Endothelial cell of umbilical vein (primary cell): Measurements from ENCODE around the gene DNAJC11. TPM values are rescaled to one million over a fixed set of nuclear protein-coding genes. Genes with fewer than 3 reads are reported as not detected.

ENCODE experiments used
- BruUV-seq: library from RNA; stranded (reverse); fragments of 400-500 nt; replicated peaks from 2 replicates; lab custom pipeline; 2021; lab: Mats Ljungman, UMichigan
- CTCF ChIA-PET: fragments of 300-600, 350-600 bp; sonication (Branson Sonifier 250); formaldehyde crosslinking; loops from one replicate; lab custom pipeline; 2021; ENCODE audit warnings: antibody characterized with exemption, inconsistent platforms; lab: Charles Lee
- POLR2A ChIA-PET: fragments of 300-600, 350-600 bp; sonication (Branson Sonifier 250); formaldehyde crosslinking; loops from one replicate; lab custom pipeline; 2021; ENCODE audit warnings: antibody characterized with exemption, inconsistent platforms; lab: Charles Lee
- DNase-seq: peaks from one replicate; pipeline ENCODE4 v3.0.0-alpha.2; 2011; ENCODE audit warnings: low read depth, low spot score
- FAIRE-seq: peaks from 2 replicates; lab custom pipeline; 2011; peaks lifted over from hg19 to GRCh38; lab: Jason Lieb, UNC
- H2AFZ ChIP-seq: 2 replicates; pipeline ENCODE4 v1.6.0; 2012; ENCODE audit warnings: low read depth, low read length, control low read depth, inconsistent platforms
- H3K27ac ChIP-seq: 2 replicates; pipeline ENCODE4 v1.5.1; 2011; ENCODE audit warnings: low read depth, mild to moderate bottlenecking, control low read depth, low read length, moderate library complexity; ENCODE audit not compliant: insufficient read depth
- H3K27me3 ChIP-seq, 2 experiments: 2 replicates each; pipeline versions ENCODE4 v1.6.0 to v1.6.1; 2011; ENCODE audit warnings: low read length in 2 of 2, mixed read lengths in 1 of 2; ENCODE audit not compliant: control insufficient read depth in 2 of 2, insufficient read depth in 2 of 2
- H3K36me3 ChIP-seq, 2 experiments: 2 replicates in 1 of 2; 3 replicates in 1 of 2; pipeline ENCODE4 v1.5.1; 2011; ENCODE audit warnings: low read length in 2 of 2, mild to moderate bottlenecking in 1 of 2, moderate library complexity in 1 of 2; ENCODE audit not compliant: control insufficient read depth in 2 of 2, insufficient read depth in 2 of 2; ENCODE audit errors: extremely low read depth in 1 of 2
- H3K4me1 ChIP-seq: 3 replicates; pipeline ENCODE4 v1.5.1; 2011; ENCODE audit warnings: mild to moderate bottlenecking, low read length; ENCODE audit not compliant: control insufficient read depth, insufficient read depth; ENCODE audit errors: extremely low read depth
- H3K4me2 ChIP-seq: 2 replicates; pipeline ENCODE4 v1.6.1; 2011; ENCODE audit warnings: low read length, control low read depth, mixed read lengths; ENCODE audit not compliant: insufficient read depth
- H3K4me3 ChIP-seq, 3 experiments: fragments of 200-600 bp in 1 of 3; sonication (generic), shearing (Covaris generic) in 1 of 3; replicated peaks in 1 of 3; 2 replicates each; pipeline ENCODE4 v1.5.1; 2011 to 2016; ENCODE audit warnings: control low read depth in 3 of 3, low read length in 3 of 3, mild to moderate bottlenecking in 2 of 3, inconsistent platforms in 1 of 3, low read depth in 1 of 3, moderate library complexity in 1 of 3; ENCODE audit not compliant: insufficient read depth in 1 of 3
- H3K79me2 ChIP-seq: 2 replicates; pipeline ENCODE4 v1.6.0; 2012; ENCODE audit warnings: low read length, inconsistent platforms; ENCODE audit not compliant: control insufficient read depth, insufficient read depth
- H3K9ac ChIP-seq: replicated peaks from 2 replicates; pipeline ENCODE3; 2011; ENCODE audit warnings: low read length, control low read depth; ENCODE audit not compliant: insufficient read depth; ENCODE audit errors: extremely low read depth
- H3K9me1 ChIP-seq: replicated peaks from 3 replicates; pipeline ENCODE4 v1.6.0; 2011; ENCODE audit warnings: mild to moderate bottlenecking, low read length; ENCODE audit not compliant: control insufficient read depth, insufficient read depth; ENCODE audit errors: extremely low read depth
- H3K9me3 ChIP-seq: replicated peaks from 2 replicates; pipeline ENCODE4 v1.5.1; 2012; ENCODE audit warnings: low read length, inconsistent platforms; ENCODE audit not compliant: control insufficient read depth, insufficient read depth
- H4K20me1 ChIP-seq: replicated peaks from 2 replicates; pipeline ENCODE3; 2011; ENCODE audit warnings: mild to moderate bottlenecking, low read length; ENCODE audit not compliant: control insufficient read depth, insufficient read depth; ENCODE audit errors: extremely low read depth
- EZH2 ChIP-seq: IDR thresholded peaks from 2 replicates; pipeline ENCODE4 v1.6.1; 2012; ENCODE audit warnings: borderline replicate concordance, low read depth, mild to moderate bottlenecking, moderate library complexity, low read length, inconsistent platforms; ENCODE audit not compliant: severe bottlenecking
- FOS ChIP-seq: IDR thresholded peaks from 2 replicates; pipeline ENCODE4 v1.6.1; 2011; ENCODE audit warnings: mild to moderate bottlenecking, low read length, moderate library complexity, borderline replicate concordance; ENCODE audit not compliant: insufficient read depth
- GATA2 ChIP-seq: IDR thresholded peaks from 2 replicates; pipeline ENCODE4 v1.7.0; 2011; ENCODE audit warnings: low read depth, mild to moderate bottlenecking, moderate library complexity, mixed read lengths, low read length; ENCODE audit not compliant: insufficient read length, insufficient read depth
- JUN ChIP-seq: IDR thresholded peaks from 2 replicates; pipeline ENCODE4 v1.6.1; 2011; ENCODE audit warnings: borderline replicate concordance, low read depth; ENCODE audit not compliant: insufficient read length, insufficient read depth
- MYC ChIP-seq: IDR thresholded peaks from one replicate; pipeline ENCODE4 v1.6.1; 2011; ENCODE audit warnings: mild to moderate bottlenecking, low read depth, low read length
- POLR2A ChIP-seq: IDR thresholded peaks from 2 replicates; pipeline ENCODE4 v1.6.1; 2012; ENCODE audit warnings: low read depth, mild to moderate bottlenecking, control low read depth, low read length
- POLR2AphosphoS5 ChIP-seq: IDR thresholded peaks from 2 replicates; pipeline ENCODE4 v1.6.1; 2012; ENCODE audit warnings: low read depth, mild to moderate bottlenecking, control low read depth, low read length, moderate library complexity; ENCODE audit not compliant: insufficient read depth
- dilution Hi-C: fragments of 300-500 bp; cut with MboI; formaldehyde crosslinking; loops from one replicate; pipeline ENCODE4 v1.15.0; 2019; ENCODE audit warnings: low sequenced_read_pairs; ENCODE audit not compliant: extremely low pct_ligation_motif_present
- intact Hi-C: fragments of 100-400 bp; cut with micrococcal nuclease; formaldehyde crosslinking; loops from one replicate; pipeline ENCODE4 v1.10.0; 2022
- polyA plus RNA-seq, 4 experiments: library from polyadenylated mRNA; depleted of rRNA in 3 of 4; stranded (reverse) in 3 of 4; unstranded in 1 of 4; fragments of >200 nt; gene quantifications; 2 replicates each; pipeline versions ENCODE4 v1.2.1 to v1.2.3, GENCODE V29; 2011 to 2012; ENCODE audit warnings: missing spikeins in 1 of 4
- total RNA-seq: library from RNA; stranded (reverse); gene quantifications from 2 replicates; pipeline ENCODE4 v1.2.3, GENCODE V29; 2021
- TF ChIP-seq, protein P1 (sequence below), 2 donors: IDR thresholded peaks; 1 replicate in 1 of 2; 2 replicates in 1 of 2; pipeline ENCODE4 v1.5.1; 2011; ENCODE audit warnings: low read length in 2 of 2, mild to moderate bottlenecking in 2 of 2, moderate library complexity in 2 of 2, control low read depth in 1 of 2, inconsistent platforms in 1 of 2, low read depth in 1 of 2; ENCODE audit not compliant: insufficient read depth in 1 of 2; ENCODE audit errors: extremely low read depth in 1 of 2
- TF ChIP-seq, protein P2 (sequence below): IDR thresholded peaks from 2 replicates; pipeline ENCODE4 v1.6.1; 2011; ENCODE audit not compliant: insufficient read depth, insufficient read length

Gene DNAJC11
- total and polyA plus RNA-seq, 2 donors (not counting 3 experiments of a cell fraction or from before 2014, with no cell fraction given): 31.1 to 64.3 TPM

- Histone ChIP-seq H3K4me2 (peak overlapping the region; percentile 82), H3K36me3 (peaks cover 5 to 6% of the 10 kb centered on the region in 2 experiments), H3K4me3 (peak overlapping the region; percentile 57 to 97 (median 59)), H4K20me1 (peaks cover 4% of the 10 kb centered on the region), H3K9me1 (no peaks in the 10 kb centered on the region), H3K9ac (peak overlapping the region; percentile 41), H3K27me3 (no peaks in the 10 kb centered on the region), H3K9me3 (no peaks in the 10 kb centered on the region), H2AFZ (peak overlapping the region; percentile 10), H3K4me1 (peaks cover 5% of the 10 kb centered on the region), H3K79me2 (peaks cover 40% of the 10 kb centered on the region), H3K27ac (no peak overlapping the region)
- BruUV-seq: no TSS peak
- dilution Hi-C loops (no loop called here), intact Hi-C loops (no loop called here)
- no peak for FAIRE-seq
- TF ChIP-seq MYC (no peak), POLR2AphosphoS5 (no peak), JUN (no peak), FOS (no peak), POLR2A (no peak), GATA2 (no peak), EZH2 (no peak)
- TF ChIP-seq, protein P1, sequence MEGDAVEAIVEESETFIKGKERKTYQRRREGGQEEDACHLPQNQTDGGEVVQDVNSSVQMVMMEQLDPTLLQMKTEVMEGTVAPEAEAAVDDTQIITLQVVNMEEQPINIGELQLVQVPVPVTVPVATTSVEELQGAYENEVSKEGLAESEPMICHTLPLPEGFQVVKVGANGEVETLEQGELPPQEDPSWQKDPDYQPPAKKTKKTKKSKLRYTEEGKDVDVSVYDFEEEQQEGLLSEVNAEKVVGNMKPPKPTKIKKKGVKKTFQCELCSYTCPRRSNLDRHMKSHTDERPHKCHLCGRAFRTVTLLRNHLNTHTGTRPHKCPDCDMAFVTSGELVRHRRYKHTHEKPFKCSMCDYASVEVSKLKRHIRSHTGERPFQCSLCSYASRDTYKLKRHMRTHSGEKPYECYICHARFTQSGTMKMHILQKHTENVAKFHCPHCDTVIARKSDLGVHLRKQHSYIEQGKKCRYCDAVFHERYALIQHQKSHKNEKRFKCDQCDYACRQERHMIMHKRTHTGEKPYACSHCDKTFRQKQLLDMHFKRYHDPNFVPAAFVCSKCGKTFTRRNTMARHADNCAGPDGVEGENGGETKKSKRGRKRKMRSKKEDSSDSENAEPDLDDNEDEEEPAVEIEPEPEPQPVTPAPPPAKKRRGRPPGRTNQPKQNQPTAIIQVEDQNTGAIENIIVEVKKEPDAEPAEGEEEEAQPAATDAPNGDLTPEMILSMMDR (IDR thresholded peaks at IDR 0.05; ENCODE audit: extremely low read depth in 1 of 2, insufficient read depth in 1 of 2, low read depth in 1 of 2, low read length in 2 of 2): no peak
- TF ChIP-seq, protein P2, sequence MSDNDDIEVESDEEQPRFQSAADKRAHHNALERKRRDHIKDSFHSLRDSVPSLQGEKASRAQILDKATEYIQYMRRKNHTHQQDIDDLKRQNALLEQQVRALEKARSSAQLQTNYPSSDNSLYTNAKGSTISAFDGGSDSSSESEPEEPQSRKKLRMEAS: no peak
- DNase-seq: no peak
- ChIA-PET CTCF (interaction anchor here (0.7 to 1.4 kb wide), 4 partner anchors 9 to 61 kb away, joined by 3 to 5 read pairs (median 4); partner anchors contain the start of genes NOL9, TAS1R1, THAP3 and ZBTB48), POLR2A (interaction anchor here (1.5 kb wide), 1 partner anchor 12 kb away, joined by 5 read pairs; the partner anchor contains the start of gene KLHL21)
These were observed 86.5 kb downstream of the DNAJC11 start for GRCh38 chr1:6614929-6615785.
